Activated T-helper 1 cell treated with anti-CD3 and anti-CD28 coated beads, Interleukin-12 subunit alpha, Interleukin-12 subunit beta, Interleukin-2, Interleukin-4 antibody, amounts not matched to agents 30 ng/mL and 10 ng/mL and 1 ng/mL, durations not matched to agents 14 hours and 24 hours and 36 hours (primary cell): ENCODE measurements around the gene QKI. TPM values are rescaled to one million over a fixed set of nuclear protein-coding genes. Genes with fewer than 3 reads are reported as not detected.
"Not testable (repeated sequence)": the region's sequence is repeated elsewhere in the genome, so short reads cannot be mapped to it uniquely, and the experiment has no call there.

ENCODE experiments used
- DNase-seq: peaks from one replicate; pipeline ENCODE4 v3.0.0; 2021; ENCODE audit warnings: low spot score
- H3K27ac Mint-ChIP-seq: one replicate; pipeline ENCODE4 v1.8.0; 2021; ENCODE audit warnings: mild to moderate bottlenecking, mixed read lengths
- H3K27me3 Mint-ChIP-seq: one replicate; pipeline ENCODE4 v1.8.0; 2022; ENCODE audit warnings: mild to moderate bottlenecking, moderate library complexity, mixed read lengths; ENCODE audit not compliant: insufficient read depth
- H3K36me3 Mint-ChIP-seq: one replicate; pipeline ENCODE4 v1.8.0; 2021; ENCODE audit warnings: low read depth, mixed read lengths
- H3K4me1 Mint-ChIP-seq: one replicate; pipeline ENCODE4 v1.8.0; 2021; ENCODE audit warnings: low read depth, mixed read lengths
- H3K4me3 Mint-ChIP-seq: one replicate; pipeline ENCODE4 v1.8.0; 2021; ENCODE audit warnings: mild to moderate bottlenecking, moderate library complexity, mixed read lengths
- H3K9me3 Mint-ChIP-seq: one replicate; pipeline ENCODE4 v1.8.0; 2021; ENCODE audit warnings: mixed read lengths
- intact Hi-C: fragments of 100-400 bp; cut with micrococcal nuclease; formaldehyde crosslinking; loops from one replicate; pipeline ENCODE4 v1.15.1; 2024
- total RNA-seq: library from RNA; stranded (reverse); gene quantifications from 2 replicates; pipeline ENCODE4 v1.2.3, GENCODE V29; 2022

The QKI gene
- total RNA-seq, 1 donor from 2014 or later = 72.5 TPM

DNA sequence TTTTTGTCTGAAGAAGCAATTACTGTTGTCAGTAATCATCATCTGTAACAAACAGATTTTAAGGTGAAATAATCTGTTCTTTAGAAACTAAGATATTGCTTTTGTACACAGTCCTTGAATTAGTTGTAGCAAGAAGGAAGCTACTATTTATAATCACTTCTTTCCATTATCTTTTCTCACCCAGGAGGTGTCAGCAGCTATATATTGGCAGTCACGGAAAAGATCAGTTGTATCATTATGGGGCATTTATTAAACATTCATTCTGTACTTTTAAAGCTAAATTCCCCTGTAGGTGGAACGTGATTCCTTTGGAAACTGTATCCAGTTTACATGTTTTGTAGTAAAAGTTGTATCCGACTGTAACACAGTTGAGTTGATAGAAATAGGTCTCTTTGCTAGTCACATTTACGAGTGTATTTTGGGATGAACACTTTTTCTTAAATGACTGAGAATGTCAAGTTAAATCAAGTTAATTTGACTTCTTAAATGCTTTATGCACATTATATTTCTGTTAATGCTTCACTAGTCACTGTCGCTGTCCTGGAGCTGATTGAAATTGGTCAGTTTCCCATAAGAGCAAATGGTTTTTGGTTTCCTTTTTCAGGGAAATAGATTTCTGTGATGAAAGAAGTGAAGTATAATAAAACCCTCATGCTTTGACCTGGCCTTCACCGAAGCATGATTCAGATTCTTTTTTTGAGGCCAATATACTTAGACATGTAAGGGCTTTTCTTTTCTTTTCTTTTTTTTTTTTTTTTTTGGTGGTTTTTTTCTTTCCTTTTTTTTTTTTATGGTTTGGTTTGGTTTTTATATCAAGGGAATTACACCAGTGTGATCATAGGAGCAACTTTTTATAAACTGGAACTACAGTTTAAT, 5.1 kb downstream of the QKI start:
- Mint-ChIP-seq H3K9me3 (no peaks in the 10 kb centered on the region), H3K27me3 (no peaks in the 10 kb centered on the region), H3K4me3 (peak overlapping the region; percentile 11), H3K27ac (no peak overlapping the region), H3K4me1 (peaks cover 53% of the 10 kb centered on the region), H3K36me3 (peaks cover 3% of the 10 kb centered on the region)
- no peak for DNase-seq
- intact Hi-C loops = loop anchor here (5.0 kb wide), 1 partner anchor 333 kb away; no protein-coding TSS in a partner anchor

GRCh38 chr6:163420289-163420614, 5.7 kb downstream of the QKI start:
- H3K27ac Mint-ChIP-seq = no peak overlapping the region
- peaks cover 53% of the 10 kb centered on the region for H3K4me1 Mint-ChIP-seq
- DNase-seq = no peak

DNA sequence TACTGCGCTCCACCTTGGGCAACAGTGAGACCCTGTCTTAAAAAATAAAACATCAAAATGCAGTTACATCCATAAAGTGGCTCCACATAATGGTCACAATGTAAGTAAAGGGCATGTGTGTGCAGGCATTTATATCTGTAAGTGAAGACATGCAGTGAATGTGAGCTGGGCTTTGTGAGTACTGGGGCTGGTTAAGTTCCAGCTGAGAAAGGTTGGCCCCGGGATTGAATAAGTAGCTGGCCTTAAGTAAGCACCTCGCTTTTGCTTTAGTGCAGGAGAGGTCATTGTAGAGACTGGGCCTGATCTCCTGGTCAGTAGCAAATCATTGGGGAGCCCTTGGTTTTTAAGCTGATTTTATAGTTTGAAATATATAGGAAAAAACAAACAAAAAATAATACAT, 8.0 kb downstream of the QKI start:
- Mint-ChIP-seq H3K27me3 (no peaks in the 10 kb centered on the region), H3K4me3 (no peak overlapping the region), H3K36me3 (peaks cover 3% of the 10 kb centered on the region), H3K4me1 (peaks cover 34% of the 10 kb centered on the region), H3K9me3 (no peaks in the 10 kb centered on the region), H3K27ac (no peak overlapping the region)
- intact Hi-C loops = no loop called here
- no peak for DNase-seq

More at GRCh38 chr6:163420289-163420614, 5.7 kb downstream of the QKI start:
- Mint-ChIP-seq H3K9me3 (no peaks in the 10 kb centered on the region), H3K4me3 (no peak overlapping the region), H3K36me3 (peaks cover 3% of the 10 kb centered on the region), H3K27me3 (no peaks in the 10 kb centered on the region)
- intact Hi-C loops = no loop called here

DNA sequence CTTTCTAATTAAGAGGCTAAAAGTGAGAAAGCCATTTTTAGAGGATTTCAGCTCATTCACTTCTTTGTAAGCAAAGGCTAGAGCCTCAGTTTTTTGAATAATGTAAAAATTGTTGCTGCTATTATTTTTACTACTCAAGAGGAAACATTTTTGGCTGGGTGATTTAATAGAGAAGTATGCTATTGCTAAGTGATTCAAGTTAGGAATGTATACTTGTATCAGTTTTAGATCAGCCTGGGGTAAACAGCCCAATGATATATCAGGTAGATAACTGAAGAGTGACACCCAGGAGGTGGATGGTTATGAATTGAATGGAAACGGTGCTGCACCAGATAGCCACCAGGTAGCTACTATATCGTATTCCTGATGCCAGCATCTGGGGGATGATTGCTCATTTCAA, 9.2 kb downstream of the QKI start:
- Mint-ChIP-seq H3K27me3 (no peaks in the 10 kb centered on the region), H3K9me3 (no peaks in the 10 kb centered on the region), H3K4me3 (no peak overlapping the region), H3K4me1 (peaks cover 25% of the 10 kb centered on the region), H3K36me3 (peaks cover 3% of the 10 kb centered on the region), H3K27ac (no peak overlapping the region)
- DNase-seq = no peak
- intact Hi-C loops = no loop called here

DNA sequence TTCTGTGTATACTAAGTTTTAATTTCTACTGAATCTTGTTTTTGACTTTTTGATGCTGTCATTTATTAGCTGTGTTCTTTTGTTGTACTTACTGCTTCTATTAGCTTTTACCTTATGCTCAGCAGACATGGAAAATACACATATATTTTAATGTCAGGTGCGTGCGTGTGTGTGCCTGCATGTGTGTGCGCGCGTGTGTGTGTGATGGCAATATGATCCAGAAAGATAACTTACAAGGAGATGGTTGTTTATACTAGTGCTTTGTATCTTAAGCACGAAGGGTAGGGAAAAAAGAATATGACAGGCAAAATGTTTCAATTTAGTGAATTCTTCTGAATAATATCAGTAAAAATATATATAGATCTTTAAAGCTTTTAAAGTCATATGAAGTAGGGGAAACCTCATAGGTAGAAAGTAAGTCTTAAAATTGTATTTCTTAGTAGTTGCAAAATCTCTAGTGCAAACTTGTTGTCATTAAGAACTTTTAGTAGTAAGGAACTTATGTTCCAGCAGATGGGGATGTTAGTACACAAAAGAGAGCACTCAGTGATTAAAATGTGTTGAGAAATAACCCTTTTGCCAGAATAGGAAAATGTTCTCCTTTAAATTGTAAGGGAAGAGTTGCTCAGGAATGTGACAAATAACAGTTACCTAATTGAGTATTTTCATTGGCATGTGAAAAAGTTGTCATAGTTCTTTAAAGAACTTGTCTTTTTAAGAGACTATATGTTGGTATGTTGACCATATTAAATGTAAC, 13.2 kb downstream of the QKI start:
- DNase-seq = no peak
- Mint-ChIP-seq H3K4me3 (no peak overlapping the region), H3K27ac (no peak overlapping the region), H3K27me3 (no peaks in the 10 kb centered on the region), H3K9me3 (no peaks in the 10 kb centered on the region), H3K36me3 (peaks cover 2% of the 10 kb centered on the region), H3K4me1 (peaks cover 16% of the 10 kb centered on the region)
- intact Hi-C loops = loop anchor here (1.0 kb wide), 1 partner anchor 529 kb away; no protein-coding TSS in a partner anchor

DNA sequence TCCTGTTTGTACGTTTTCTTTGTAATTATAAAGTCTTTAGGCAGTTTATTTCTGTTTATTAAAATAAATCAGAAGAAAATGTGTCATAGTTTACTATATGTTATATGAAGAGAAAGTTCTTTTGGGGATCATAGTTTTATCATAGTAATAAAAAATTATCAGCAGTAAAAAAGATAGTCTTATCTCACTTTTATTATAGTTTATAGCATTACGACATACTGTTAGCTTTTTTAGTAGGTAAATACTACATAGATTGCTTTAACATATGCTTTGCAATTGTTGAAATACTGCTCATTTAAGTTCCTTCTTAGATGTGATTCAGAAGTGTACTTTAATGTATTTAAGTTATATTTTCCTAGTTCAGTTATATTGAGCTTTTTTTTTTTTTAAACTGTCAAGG, 13.9 kb downstream of the QKI start:
- Mint-ChIP-seq H3K27ac (no peak overlapping the region), H3K36me3 (peaks cover 2% of the 10 kb centered on the region), H3K27me3 (no peaks in the 10 kb centered on the region), H3K9me3 (no peaks in the 10 kb centered on the region), H3K4me1 (peaks cover 20% of the 10 kb centered on the region), H3K4me3 (no peak overlapping the region)
- no peak for DNase-seq
- intact Hi-C loops = no loop called here

- intact Hi-C loops = loop anchor here (2.0 kb wide), 2 partner anchors 13 to 15 kb away; no protein-coding TSS in a partner anchor
- Mint-ChIP-seq H3K4me1 (peaks cover 20% of the 10 kb centered on the region), H3K27ac (no peak overlapping the region), H3K4me3 (no peak overlapping the region), H3K9me3 (no peaks in the 10 kb centered on the region), H3K27me3 (no peaks in the 10 kb centered on the region), H3K36me3 (no peaks in the 10 kb centered on the region)
- no peak for DNase-seq
These were observed 15.4 kb downstream of the QKI start for GRCh38 chr6:163429858-163430448.

- Mint-ChIP-seq H3K27ac (no peak overlapping the region), H3K27me3 (no peaks in the 10 kb centered on the region), H3K4me3 (no peak overlapping the region), H3K4me1 (peaks cover 20% of the 10 kb centered on the region), H3K9me3 (no peaks in the 10 kb centered on the region), H3K36me3 (peaks cover 2% of the 10 kb centered on the region)
- DNase-seq = no peak
- intact Hi-C loops = no loop called here
These were observed 17.8 kb downstream of the QKI start for GRCh38 chr6:163432300-163432699.

GRCh38 chr6:163433486-163433885, 19.0 kb downstream of the QKI start:
- intact Hi-C loops = not testable (repeated sequence)

GRCh38 chr6:163435023-163435422, 20.5 kb downstream of the QKI start:
- no peak for DNase-seq
- Mint-ChIP-seq H3K9me3 (no peaks in the 10 kb centered on the region), H3K27ac (no peak overlapping the region), H3K27me3 (no peaks in the 10 kb centered on the region), H3K4me3 (no peak overlapping the region), H3K4me1 (peaks cover 27% of the 10 kb centered on the region), H3K36me3 (peaks cover 2% of the 10 kb centered on the region)
- intact Hi-C loops = no loop called here

More at GRCh38 chr6:163433486-163433885, 19.0 kb downstream of the QKI start:
- H3K27ac Mint-ChIP-seq, H3K36me3 Mint-ChIP-seq, H3K27me3 Mint-ChIP-seq, H3K4me3 Mint-ChIP-seq, H3K9me3 Mint-ChIP-seq, DNase-seq: not testable (repeated sequence)
- peaks cover 27% of the 10 kb centered on the region for H3K4me1 Mint-ChIP-seq

- no peak for DNase-seq
- H3K27ac Mint-ChIP-seq = no peak overlapping the region
- no peaks in the 10 kb centered on the region for H3K9me3 Mint-ChIP-seq
- intact Hi-C loops = no loop called here
- no peaks in the 10 kb centered on the region for H3K27me3 Mint-ChIP-seq
- peaks cover 2% of the 10 kb centered on the region for H3K36me3 Mint-ChIP-seq
- H3K4me1 Mint-ChIP-seq = peaks cover 20% of the 10 kb centered on the region
- no peak overlapping the region for H3K4me3 Mint-ChIP-seq
These were observed 22.3 kb downstream of the QKI start for GRCh38 chr6:163436843-163437242.

DNA sequence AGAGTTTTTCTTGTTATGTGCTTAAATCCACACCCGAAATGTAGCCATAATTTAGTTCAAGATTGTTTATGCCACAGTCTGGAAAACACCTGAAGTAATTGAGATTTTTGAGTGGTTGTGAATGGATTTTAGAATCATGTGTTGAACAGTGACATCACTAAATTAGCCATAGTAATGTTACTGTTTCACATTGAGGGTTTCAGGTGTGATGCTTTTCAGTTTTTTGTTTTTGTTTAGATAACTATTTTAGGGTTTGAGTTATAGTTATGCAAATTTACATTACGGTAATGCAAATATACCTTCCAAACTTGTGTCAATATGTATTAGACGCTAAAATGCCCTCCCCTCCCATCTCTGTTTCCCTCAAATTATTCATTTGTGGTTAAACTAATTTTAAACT, 22.9 kb downstream of the QKI start:
- H3K27ac Mint-ChIP-seq = no peak overlapping the region
- H3K36me3 Mint-ChIP-seq = peaks cover 2% of the 10 kb centered on the region
- no peak for DNase-seq
- intact Hi-C loops = no loop called here
- H3K9me3 Mint-ChIP-seq = no peaks in the 10 kb centered on the region
- no peak overlapping the region for H3K4me3 Mint-ChIP-seq
- no peaks in the 10 kb centered on the region for H3K27me3 Mint-ChIP-seq
- H3K4me1 Mint-ChIP-seq = peaks cover 22% of the 10 kb centered on the region
